GM12892 (cell line): ENCODE results near the gene TXNL1.

Experiments
- POLR2A ChIP-seq: IDR thresholded peaks from 2 replicates; pipeline ENCODE4 v1.6.1; 2011; ENCODE audit warnings: low read depth, low read length, control low read depth
- POLR2AphosphoS5 ChIP-seq: IDR thresholded peaks from 2 replicates; pipeline ENCODE4 v1.6.1; 2011; ENCODE audit warnings: low read depth, low read length, control low read depth

- TF ChIP-seq POLR2AphosphoS5 = no peak
- no peak for TF ChIP-seq POLR2A
Observed at GRCh38 chr18:56672391-56672790, 34.0 kb upstream of the TXNL1 start.
